HuH-7.5 (cell line): Measurements from ENCODE around the gene DOCK4.

Source experiments
- DNase-seq: peaks from one replicate; pipeline ENCODE4 v3.0.0; 2011; ENCODE audit warnings: low spot score

Gene DOCK4

GRCh38 chr7:112049555-112050249 is 156.5 kb downstream of the DOCK4 start:
- no peak for DNase-seq

- no peak for DNase-seq
Observed at GRCh38 chr7:112047421-112047820, 158.8 kb downstream of the DOCK4 start.

GRCh38 chr7:112045222-112045621 is 161.0 kb downstream of the DOCK4 start:
- no peak for DNase-seq

GRCh38 chr7:112042631-112043030 is 163.6 kb downstream of the DOCK4 start:
- no peak for DNase-seq

- no peak for DNase-seq
Observed at GRCh38 chr7:112038353-112038752, 167.8 kb downstream of the DOCK4 start.

- DNase-seq = no peak
Observed at GRCh38 chr7:112036071-112036470, 170.1 kb downstream of the DOCK4 start.

GRCh38 chr7:112031689-112032088 is 174.5 kb downstream of the DOCK4 start:
- no peak for DNase-seq

GRCh38 chr7:112025556-112025955 is 180.6 kb downstream of the DOCK4 start:
- DNase-seq = no peak

GRCh38 chr7:112023786-112024185 is 182.4 kb downstream of the DOCK4 start:
- no peak for DNase-seq

GRCh38 chr7:112023282-112023681 is 182.9 kb downstream of the DOCK4 start:
- DNase-seq = no peak

- peak; percentile 37 for DNase-seq
Observed at GRCh38 chr7:112022128-112022527, 184.1 kb downstream of the DOCK4 start.

- no peak for DNase-seq
Observed at GRCh38 chr7:112021379-112022044, 184.7 kb downstream of the DOCK4 start.

GRCh38 chr7:112020800-112021199 is 185.4 kb downstream of the DOCK4 start:
- no peak for DNase-seq

- no peak for DNase-seq
Observed at GRCh38 chr7:112019932-112020331, 186.3 kb downstream of the DOCK4 start.

- no peak for DNase-seq
Observed at GRCh38 chr7:112018305-112019030, 187.7 kb downstream of the DOCK4 start.

- no peak for DNase-seq
Observed at GRCh38 chr7:112015146-112015545, 191.1 kb downstream of the DOCK4 start.

- DNase-seq = no peak
Observed at GRCh38 chr7:112014347-112014746, 191.9 kb downstream of the DOCK4 start.

- peak; percentile 22 for DNase-seq
Observed at GRCh38 chr7:112013274-112013673, 192.9 kb downstream of the DOCK4 start.

- no peak for DNase-seq
Observed at GRCh38 chr7:112012242-112012641, 194.0 kb downstream of the DOCK4 start.

- no peak for DNase-seq
Observed at GRCh38 chr7:112010994-112011393, 195.2 kb downstream of the DOCK4 start.

- DNase-seq = no peak
Observed at GRCh38 chr7:112010109-112010508, 196.1 kb downstream of the DOCK4 start.

- no peak for DNase-seq
Observed at GRCh38 chr7:112009081-112009480, 197.1 kb downstream of the DOCK4 start.

- no peak for DNase-seq
Observed at GRCh38 chr7:112007185-112007584, 199.0 kb downstream of the DOCK4 start.
